Neural progenitor cell (in vitro differentiated cells): ENCODE measurements around the gene TBC1D24. TPM values are rescaled to one million over a fixed set of nuclear protein-coding genes. Genes with fewer than 3 reads are reported as not detected.
A peak's percentile ranks its signal among the peaks of the same experiment; 100 is the strongest.

Experiments used
- DNase-seq: peaks from one replicate; pipeline ENCODE4 v3.0.0-alpha.2; 2016; ENCODE audit warnings: low spot score
- H2AFZ ChIP-seq: fragments of 200-600 bp; sonication (generic); replicated peaks from 2 replicates; pipeline ENCODE4 v1.6.1; 2016; ENCODE audit warnings: antibody characterized with exemption
- H3F3A ChIP-seq: fragments of 200-600 bp; sonication (generic); 2 replicates; pipeline ENCODE4 v1.6.1; 2016; ENCODE audit warnings: antibody characterized with exemption, low read depth
- H3K27ac ChIP-seq: fragments of 200-600 bp; sonication (generic); 2 replicates; pipeline ENCODE4 v1.5.1; 2016; ENCODE audit warnings: mild to moderate bottlenecking
- H3K27me3 ChIP-seq: fragments of 200-600 bp; sonication (generic); 2 replicates; pipeline ENCODE4 v1.6.1; 2016; ENCODE audit warnings: mild to moderate bottlenecking, moderate library complexity
- H3K36me3 ChIP-seq: fragments of 200-600 bp; sonication (generic); 2 replicates; pipeline ENCODE4 v1.5.1; 2016
- H3K4me1 ChIP-seq: fragments of 200-600 bp; sonication (generic); 2 replicates; pipeline ENCODE4 v1.6.1; 2016; ENCODE audit warnings: mixed run types
- H3K4me2 ChIP-seq: fragments of 200-600 bp; sonication (generic); 2 replicates; pipeline ENCODE4 v1.6.1; 2016
- H3K4me3 ChIP-seq: fragments of 200-600 bp; sonication (generic); 2 replicates; pipeline ENCODE4 v1.5.1; 2016
- H3K79me2 ChIP-seq: fragments of 200-600 bp; sonication (generic); 2 replicates; pipeline ENCODE4 v1.6.1; 2016; ENCODE audit warnings: low read depth
- H3K9ac ChIP-seq: fragments of 200-600 bp; sonication (generic); 2 replicates; pipeline ENCODE4 v1.6.1; 2016
- H3K9me3 ChIP-seq: fragments of 200-600 bp; sonication (generic); 2 replicates; pipeline ENCODE4 v1.5.1; 2016; ENCODE audit warnings: low read depth
- H4K20me1 ChIP-seq: fragments of 200-600 bp; sonication (generic); 2 replicates; pipeline ENCODE4 v1.6.1; 2016; ENCODE audit warnings: low read depth
- H3K27ac Mint-ChIP-seq: 3 replicates; pipeline ENCODE4 v1.8.0; 2021; ENCODE audit warnings: mixed read lengths
- H3K27me3 Mint-ChIP-seq: 2 replicates; pipeline ENCODE4 v1.8.0; 2022; ENCODE audit warnings: low read depth, mild to moderate bottlenecking, inconsistent platforms, moderate library complexity, mixed read lengths; ENCODE audit not compliant: insufficient read depth
- H3K36me3 Mint-ChIP-seq: 3 replicates; pipeline ENCODE4 v1.8.0; 2021; ENCODE audit warnings: mixed read lengths
- H3K4me1 Mint-ChIP-seq: 3 replicates; pipeline ENCODE4 v1.8.0; 2021; ENCODE audit warnings: mixed read lengths
- H3K4me3 Mint-ChIP-seq: 3 replicates; pipeline ENCODE4 v1.8.0; 2021; ENCODE audit warnings: mild to moderate bottlenecking, moderate library complexity, mixed read lengths
- H3K9me3 Mint-ChIP-seq: 3 replicates; pipeline ENCODE4 v1.8.0; 2020; ENCODE audit warnings: mixed read lengths
- EZH2 ChIP-seq: fragments of 200-600 bp; sonication (generic); IDR thresholded peaks from 2 replicates; pipeline ENCODE4 v1.6.1; 2017; ENCODE audit warnings: antibody characterized with exemption, mild to moderate bottlenecking, moderate library complexity
- EZH2phosphoT487 ChIP-seq: fragments of 200-600 bp; sonication (generic); IDR thresholded peaks from 2 replicates; pipeline ENCODE4 v1.6.1; 2017; ENCODE audit warnings: antibody characterized with exemption
- total RNA-seq: library from RNA; depleted of rRNA; stranded (reverse); fragments of >200 nt; gene quantifications from 2 replicates; pipeline ENCODE4 v1.2.3, GENCODE V29; 2015; ENCODE audit warnings: low replicate concordance
- TF ChIP-seq, protein P1 (sequence below): fragments of 200-600 bp; sonication (generic); IDR thresholded peaks from 2 replicates; pipeline ENCODE4 v1.5.1; 2017; ENCODE audit warnings: antibody characterized with exemption, mild to moderate bottlenecking

TBC1D24 gene
- total RNA-seq, 1 donor from 2014 or later, result 8.2 TPM

DNA sequence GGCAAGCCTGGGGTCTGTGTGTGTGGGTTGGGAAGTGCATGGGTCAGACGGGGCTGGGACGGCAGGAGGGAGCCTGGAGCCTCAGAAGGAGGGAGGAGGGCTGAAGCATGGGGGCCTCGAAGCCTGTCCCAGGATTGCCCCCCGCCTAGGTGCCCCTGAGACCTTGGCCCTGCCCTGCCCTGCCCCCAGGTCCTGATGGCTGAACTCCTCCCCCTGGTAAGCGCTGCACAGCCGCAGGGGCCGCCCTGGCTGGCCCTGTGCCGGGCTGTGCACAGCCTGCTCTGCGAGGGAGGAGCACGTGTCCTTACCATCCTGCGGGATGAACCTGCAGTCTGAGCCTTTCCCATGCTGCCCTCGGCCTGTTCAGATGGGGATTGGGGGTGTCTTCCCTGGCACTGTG is 10.6 kb upstream of the TBC1D24 start:
- Histone ChIP-seq H4K20me1 (peaks cover 22% of the 10 kb centered on the region), H3K4me3 (no peak overlapping the region), H3K9ac (no peak overlapping the region), H2AFZ (no peak overlapping the region), H3F3A (peaks cover 53% of the 10 kb centered on the region), H3K4me1 (peaks cover 22% of the 10 kb centered on the region), H3K36me3 (no peaks in the 10 kb centered on the region), H3K27me3 (no peaks in the 10 kb centered on the region), H3K4me2 (no peak overlapping the region), H3K27ac (no peak overlapping the region), H3K9me3 (no peaks in the 10 kb centered on the region), H3K79me2 (peaks cover 15% of the 10 kb centered on the region)
- Mint-ChIP-seq H3K4me1 (peaks cover 8% of the 10 kb centered on the region), H3K4me3 (no peak overlapping the region), H3K27me3 (peaks cover 7% of the 10 kb centered on the region), H3K27ac (no peak overlapping the region), H3K36me3 (peaks cover 3% of the 10 kb centered on the region), H3K9me3 (peaks cover 2% of the 10 kb centered on the region)
- TF ChIP-seq EZH2phosphoT487 (no peak), EZH2 (no peak)
- TF ChIP-seq, protein P1, sequence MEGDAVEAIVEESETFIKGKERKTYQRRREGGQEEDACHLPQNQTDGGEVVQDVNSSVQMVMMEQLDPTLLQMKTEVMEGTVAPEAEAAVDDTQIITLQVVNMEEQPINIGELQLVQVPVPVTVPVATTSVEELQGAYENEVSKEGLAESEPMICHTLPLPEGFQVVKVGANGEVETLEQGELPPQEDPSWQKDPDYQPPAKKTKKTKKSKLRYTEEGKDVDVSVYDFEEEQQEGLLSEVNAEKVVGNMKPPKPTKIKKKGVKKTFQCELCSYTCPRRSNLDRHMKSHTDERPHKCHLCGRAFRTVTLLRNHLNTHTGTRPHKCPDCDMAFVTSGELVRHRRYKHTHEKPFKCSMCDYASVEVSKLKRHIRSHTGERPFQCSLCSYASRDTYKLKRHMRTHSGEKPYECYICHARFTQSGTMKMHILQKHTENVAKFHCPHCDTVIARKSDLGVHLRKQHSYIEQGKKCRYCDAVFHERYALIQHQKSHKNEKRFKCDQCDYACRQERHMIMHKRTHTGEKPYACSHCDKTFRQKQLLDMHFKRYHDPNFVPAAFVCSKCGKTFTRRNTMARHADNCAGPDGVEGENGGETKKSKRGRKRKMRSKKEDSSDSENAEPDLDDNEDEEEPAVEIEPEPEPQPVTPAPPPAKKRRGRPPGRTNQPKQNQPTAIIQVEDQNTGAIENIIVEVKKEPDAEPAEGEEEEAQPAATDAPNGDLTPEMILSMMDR, result no peak
- DNase-seq, result no peak

GRCh38 chr16:2465653-2466415 is 9.1 kb upstream of the TBC1D24 start:
- H3K27me3 Mint-ChIP-seq, result peaks cover 19% of the 10 kb centered on the region
- no peak overlapping the region for H3K27ac Mint-ChIP-seq
- Histone ChIP-seq H3K9me3 (no peaks in the 10 kb centered on the region), H4K20me1 (peaks cover 15% of the 10 kb centered on the region), H3K9ac (no peak overlapping the region), H3F3A (peaks cover 53% of the 10 kb centered on the region), H3K79me2 (peaks cover 9% of the 10 kb centered on the region), H3K4me2 (no peak overlapping the region), H3K27ac (no peak overlapping the region), H3K27me3 (peaks cover 2% of the 10 kb centered on the region), H3K4me1 (peaks cover 30% of the 10 kb centered on the region), H3K36me3 (no peaks in the 10 kb centered on the region), H3K4me3 (no peak overlapping the region), H2AFZ (no peak overlapping the region)
- H3K4me1 Mint-ChIP-seq, result peaks cover 16% of the 10 kb centered on the region
- no peaks in the 10 kb centered on the region for H3K9me3 Mint-ChIP-seq
- H3K36me3 Mint-ChIP-seq, result peaks cover 3% of the 10 kb centered on the region
- DNase-seq, result peak; percentile 57
- peak overlapping the region; percentile 27 for H3K4me3 Mint-ChIP-seq
- TF ChIP-seq, protein P1, result peak; percentile 46
- TF ChIP-seq EZH2, result no peak
- TF ChIP-seq EZH2phosphoT487, result no peak

DNA sequence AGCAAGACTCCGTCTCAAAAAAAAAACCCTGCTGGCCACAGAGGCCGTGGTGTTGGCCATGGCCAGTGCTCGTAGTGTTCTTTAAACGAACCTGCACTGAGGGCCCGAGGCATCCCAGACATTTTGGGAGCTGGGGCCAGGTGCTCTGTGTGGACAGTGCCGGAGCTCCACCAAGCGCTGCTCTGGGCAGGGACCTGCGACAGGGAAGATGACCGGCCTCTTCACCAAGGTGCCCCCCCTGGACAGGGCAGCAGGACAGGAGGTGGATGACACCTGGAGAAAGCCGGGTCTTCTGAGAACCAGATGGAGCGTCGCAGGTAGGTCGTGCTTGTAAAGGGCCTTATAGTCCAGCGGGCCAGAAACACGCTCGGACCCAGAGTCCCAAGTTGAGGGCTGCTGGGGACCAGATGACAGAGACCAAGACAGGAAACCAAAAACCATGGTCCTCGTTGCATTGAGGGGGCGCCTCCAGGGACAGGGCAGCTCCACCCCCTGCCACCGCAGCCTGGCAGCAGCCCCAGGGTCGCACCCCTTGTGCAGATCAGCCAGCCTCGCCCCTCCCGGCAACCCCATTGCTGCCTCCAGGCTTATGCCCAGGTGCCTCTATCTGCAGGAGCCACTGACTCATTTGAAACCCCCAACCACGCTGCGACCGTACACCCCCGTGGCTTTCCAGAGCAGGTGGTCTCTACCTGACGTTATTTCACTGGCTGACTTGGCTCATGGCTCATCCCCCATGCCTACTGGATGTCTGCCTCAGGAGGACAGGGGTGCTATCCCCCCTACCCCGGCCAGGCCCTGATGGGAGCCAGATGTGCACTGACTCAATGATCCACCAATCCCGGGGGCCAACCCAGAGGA is 8.0 kb upstream of the TBC1D24 start:
- H3K27me3 Mint-ChIP-seq, result peaks cover 19% of the 10 kb centered on the region
- Histone ChIP-seq H3K27ac (no peak overlapping the region), H3K4me1 (peaks cover 38% of the 10 kb centered on the region), H3K27me3 (peaks cover 13% of the 10 kb centered on the region), H3K9me3 (no peaks in the 10 kb centered on the region), H3K79me2 (no peaks in the 10 kb centered on the region), H3K36me3 (no peaks in the 10 kb centered on the region), H3K4me2 (peak overlapping the region; percentile 92), H4K20me1 (peaks cover 6% of the 10 kb centered on the region), H3K9ac (no peak overlapping the region), H3F3A (peaks cover 59% of the 10 kb centered on the region), H3K4me3 (peak overlapping the region; percentile 47), H2AFZ (no peak overlapping the region)
- no peaks in the 10 kb centered on the region for H3K9me3 Mint-ChIP-seq
- peaks cover 3% of the 10 kb centered on the region for H3K36me3 Mint-ChIP-seq
- H3K4me3 Mint-ChIP-seq, result peak overlapping the region; percentile 65
- no peak for DNase-seq
- no peak overlapping the region for H3K27ac Mint-ChIP-seq
- TF ChIP-seq EZH2, result no peak
- TF ChIP-seq EZH2phosphoT487, result no peak
- TF ChIP-seq, protein P1, result no peak
- peaks cover 16% of the 10 kb centered on the region for H3K4me1 Mint-ChIP-seq
